ENCODE measurements around the gene RIN1. TPM values are rescaled to one million over a fixed set of nuclear protein-coding genes. Genes with fewer than 3 reads are reported as not detected.
"Not testable (repeated sequence)": the region's sequence is repeated elsewhere in the genome, so short reads cannot be mapped to it uniquely, and the experiment has no call there.

Gene RIN1
- total and polyA plus RNA-seq, 11 donors = 0.99 to 5.2 (median 1.5) TPM

DNA sequence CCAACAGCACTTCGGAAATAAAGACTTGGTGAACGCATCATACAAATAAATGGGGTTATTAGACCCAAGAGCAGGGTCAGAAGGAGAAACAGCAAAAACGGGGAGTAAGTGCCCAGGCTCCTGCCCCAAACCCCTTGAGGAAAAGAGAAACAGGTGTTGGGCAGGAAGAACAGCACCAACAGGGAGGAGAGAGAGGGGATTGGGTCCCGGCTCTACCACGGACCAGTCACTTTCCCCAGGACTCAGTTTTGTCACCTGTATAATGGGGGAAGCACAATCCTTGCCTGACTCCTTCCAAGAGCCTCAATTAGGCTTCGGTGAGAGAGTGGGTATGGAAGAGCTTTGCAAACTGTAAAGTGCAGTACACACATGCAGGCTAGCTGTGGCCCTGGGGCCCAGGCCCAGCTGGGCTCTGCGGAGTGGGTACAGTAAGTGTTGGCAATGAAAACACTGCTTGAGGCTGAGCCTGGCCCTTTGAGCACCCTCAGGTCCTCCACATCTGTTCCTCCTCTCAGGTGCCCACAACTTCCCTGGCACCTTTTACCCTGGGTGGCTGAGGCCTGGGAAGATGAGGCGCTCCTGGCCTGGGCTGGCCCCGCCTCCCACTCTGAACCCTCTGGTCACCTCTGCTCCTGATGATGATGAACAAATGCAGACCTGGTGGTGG is 26.4 kb upstream of the RIN1 start:
- Histone ChIP-seq H3K4me1 (peaks cover 0 to 13% (median 0%) of the 10 kb centered on the region in 12 donors), H3K27ac (peak overlapping the region in 1 of 12 donors; percentile 26), H3K4me3 (no peak overlapping the region), H3K36me3 (peaks cover 0 to 4% (median 0%) of the 10 kb centered on the region in 9 donors), H3K27me3 (no peaks in the 10 kb centered on the region), H3K9me3 (no peaks in the 10 kb centered on the region)
- ATAC-seq (no peak), DNase-seq (peak in 1 of 5 donors; percentile 33)
- TF ChIP-seq POLR2A (IDR thresholded peaks at IDR 0.05) = no peak
- TF ChIP-seq, protein P1, sequence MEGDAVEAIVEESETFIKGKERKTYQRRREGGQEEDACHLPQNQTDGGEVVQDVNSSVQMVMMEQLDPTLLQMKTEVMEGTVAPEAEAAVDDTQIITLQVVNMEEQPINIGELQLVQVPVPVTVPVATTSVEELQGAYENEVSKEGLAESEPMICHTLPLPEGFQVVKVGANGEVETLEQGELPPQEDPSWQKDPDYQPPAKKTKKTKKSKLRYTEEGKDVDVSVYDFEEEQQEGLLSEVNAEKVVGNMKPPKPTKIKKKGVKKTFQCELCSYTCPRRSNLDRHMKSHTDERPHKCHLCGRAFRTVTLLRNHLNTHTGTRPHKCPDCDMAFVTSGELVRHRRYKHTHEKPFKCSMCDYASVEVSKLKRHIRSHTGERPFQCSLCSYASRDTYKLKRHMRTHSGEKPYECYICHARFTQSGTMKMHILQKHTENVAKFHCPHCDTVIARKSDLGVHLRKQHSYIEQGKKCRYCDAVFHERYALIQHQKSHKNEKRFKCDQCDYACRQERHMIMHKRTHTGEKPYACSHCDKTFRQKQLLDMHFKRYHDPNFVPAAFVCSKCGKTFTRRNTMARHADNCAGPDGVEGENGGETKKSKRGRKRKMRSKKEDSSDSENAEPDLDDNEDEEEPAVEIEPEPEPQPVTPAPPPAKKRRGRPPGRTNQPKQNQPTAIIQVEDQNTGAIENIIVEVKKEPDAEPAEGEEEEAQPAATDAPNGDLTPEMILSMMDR (IDR thresholded peaks at IDR 0.05) = no peak
- intact Hi-C loops (cut with DNase I) = no loop called here
- WGBS, 4 donors = 79 to 89% (median 85%) methylated on average over 8 to 9 of the region's 9 CpGs

DNA sequence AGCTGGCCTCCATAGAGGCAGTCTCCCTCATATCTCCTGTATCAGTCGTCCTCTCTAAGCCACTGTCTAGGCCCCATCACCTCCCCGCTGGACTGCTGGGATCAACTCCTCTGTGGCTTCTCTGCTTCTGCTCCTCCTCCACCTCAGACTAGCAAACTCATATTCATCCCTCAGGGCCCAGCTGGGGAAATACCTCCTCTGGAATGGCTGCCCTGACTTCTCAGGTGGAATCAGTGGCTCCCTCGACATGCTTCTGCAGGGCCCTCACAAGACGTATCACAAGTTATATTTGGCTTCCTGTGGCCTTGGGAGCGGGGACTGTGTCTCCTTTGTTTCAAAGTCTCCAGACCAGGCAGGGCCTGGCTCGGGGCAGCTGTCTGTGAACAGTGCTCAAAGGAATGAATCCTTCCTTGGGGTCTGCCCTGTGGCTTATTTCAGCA is 25.3 kb upstream of the RIN1 start:
- H3K36me3 ChIP-seq = no peaks in the 10 kb centered on the region
- ATAC-seq = no peak
- peak in 1 of 5 donors; percentile 37 for DNase-seq
- peaks cover 0 to 13% (median 0%) of the 10 kb centered on the region in 12 donors for H3K4me1 ChIP-seq
- WGBS, 4 donors = 70 to 82% (median 77%) methylated on average over 6 of the region's 6 CpGs
- intact Hi-C loops (cut with DNase I) = no loop called here
- no peaks in the 10 kb centered on the region for H3K27me3 ChIP-seq
- H3K4me3 ChIP-seq = no peak overlapping the region
- H3K27ac ChIP-seq = no peak overlapping the region
- H3K9me3 ChIP-seq = no peaks in the 10 kb centered on the region
- no peak for TF ChIP-seq POLR2A (IDR thresholded peaks at IDR 0.05)
- TF ChIP-seq, protein P1 (IDR thresholded peaks at IDR 0.05) = no peak

DNA sequence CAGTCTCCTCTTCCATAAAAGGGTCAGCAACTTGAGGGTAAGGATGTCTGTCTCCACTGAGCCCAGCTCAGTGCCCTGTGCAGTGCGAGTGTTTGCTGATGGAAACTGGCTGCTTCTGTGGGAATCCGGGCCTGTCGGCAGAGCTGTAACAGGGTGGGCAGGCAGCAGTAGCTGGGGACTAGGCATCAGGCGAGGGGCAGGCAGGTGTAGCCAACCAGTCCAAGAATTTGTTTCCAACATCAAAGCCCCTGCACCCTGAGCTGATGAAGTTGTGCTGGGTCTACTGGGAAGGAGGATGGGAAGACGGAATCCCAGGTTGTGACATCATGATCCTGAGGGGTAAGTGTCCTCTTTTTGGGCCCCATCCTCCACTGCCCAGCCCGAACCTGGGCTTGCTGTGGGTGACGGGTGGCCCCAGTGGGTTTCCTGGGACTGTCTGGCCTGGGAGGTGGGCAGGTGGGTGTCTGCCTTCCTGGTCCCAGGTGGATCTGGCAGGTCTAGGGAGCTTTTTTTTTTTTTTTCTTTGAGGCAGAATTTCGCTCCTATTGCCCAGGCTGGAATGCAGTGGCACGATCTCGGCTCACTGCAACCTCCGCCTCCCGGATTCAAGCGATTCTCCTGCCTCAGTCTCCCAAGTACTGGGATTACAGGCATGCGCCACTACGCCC is 24.3 kb upstream of the RIN1 start:
- 90 to 95% (median 93%) methylated on average over 15 of the region's 15 CpGs for WGBS, 4 donors

DNA sequence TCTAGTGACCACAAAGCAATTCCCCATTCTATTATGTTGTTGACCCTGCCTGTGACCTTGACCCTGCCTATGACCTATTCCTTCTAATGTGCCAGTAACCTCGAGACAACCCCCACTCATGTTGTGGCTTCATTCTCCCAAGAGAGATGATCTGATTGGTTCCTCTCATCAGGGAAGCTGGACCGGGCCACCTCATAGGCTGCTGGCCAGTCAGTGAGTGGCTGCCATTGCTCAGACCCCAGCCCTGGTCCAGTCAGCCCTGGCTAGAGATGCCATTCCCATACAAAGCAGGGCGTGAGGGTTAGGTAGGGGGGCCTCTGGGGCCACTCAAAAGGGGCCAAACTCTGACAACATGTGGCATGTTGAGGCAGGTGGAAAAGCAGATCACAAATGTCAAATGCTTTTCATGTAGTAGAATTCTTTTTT is 23.4 kb upstream of the RIN1 start:
- TF ChIP-seq, protein P1 (IDR thresholded peaks at IDR 0.05) = no peak
- TF ChIP-seq POLR2A (IDR thresholded peaks at IDR 0.05) = no peak
- DNase-seq (no peak), ATAC-seq (peak in 2 of 4 donors; percentile 7 to 19)
- intact Hi-C loops (cut with DNase I) = no loop called here
- WGBS, 4 donors = 60 to 70% (median 67%) methylated on average over 3 of the region's 3 CpGs
- H3K4me3 ChIP-seq = no peak overlapping the region
- H3K9me3 ChIP-seq = no peaks in the 10 kb centered on the region
- H3K4me1 ChIP-seq = peaks cover 0 to 13% (median 0%) of the 10 kb centered on the region in 12 donors
- no peaks in the 10 kb centered on the region for H3K27me3 ChIP-seq
- peaks cover 0 to under 1% (median 0%) of the 10 kb centered on the region in 9 donors for H3K36me3 ChIP-seq
- no peak overlapping the region for H3K27ac ChIP-seq

More for the DNA sequence above, 24.3 kb upstream of the RIN1 start:
- peak in 1 of 4 donors; percentile 2 for ATAC-seq
- TF ChIP-seq, protein P1 (IDR thresholded peaks at IDR 0.05) = no peak
- no peak for TF ChIP-seq POLR2A (IDR thresholded peaks at IDR 0.05)
- Histone ChIP-seq H3K27me3 (no peaks in the 10 kb centered on the region), H3K36me3 (no peaks in the 10 kb centered on the region), H3K4me1 (peaks cover 0 to 13% (median 0%) of the 10 kb centered on the region in 12 donors), H3K9me3 (no peaks in the 10 kb centered on the region), H3K27ac (no peak overlapping the region), H3K4me3 (no peak overlapping the region)
- peak in 1 of 5 donors; percentile 33 for DNase-seq
- intact Hi-C loops (cut with DNase I) = no loop called here

DNA sequence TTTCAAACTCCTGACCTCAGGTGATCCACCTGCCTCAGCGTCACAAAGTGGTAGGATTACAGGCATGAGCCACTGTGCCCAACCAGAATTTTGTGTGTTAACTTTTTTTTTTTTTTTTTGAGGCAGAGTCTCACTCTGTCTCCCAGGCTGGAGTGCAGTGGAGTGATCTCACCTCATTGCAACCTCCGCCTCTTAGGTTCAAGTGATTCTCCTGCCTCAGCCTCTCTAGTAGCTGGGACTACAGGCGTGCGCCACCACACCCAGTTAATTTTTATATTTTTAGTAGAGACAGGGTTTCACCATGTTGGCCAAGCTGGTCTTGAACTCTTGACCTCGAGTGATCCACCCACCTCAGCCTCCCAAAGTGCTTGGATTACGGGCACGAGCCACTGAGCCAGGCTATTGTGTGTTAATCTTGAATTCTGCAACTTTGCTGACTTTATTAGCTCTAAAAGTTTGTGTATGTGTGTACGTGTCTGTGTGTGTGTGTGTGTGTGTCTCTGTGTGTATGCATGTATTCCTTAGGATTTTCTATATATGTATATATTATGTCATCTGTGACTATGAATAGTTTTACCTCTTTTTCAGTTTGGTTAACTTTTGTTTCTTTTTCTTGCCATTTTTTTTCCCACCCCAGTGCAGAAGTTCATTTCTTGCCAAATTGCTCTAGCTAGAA is 14.5 kb upstream of the RIN1 start:
- DNase-seq; H3K4me3 ChIP-seq; H3K27ac ChIP-seq; H3K27me3 ChIP-seq; H3K9me3 ChIP-seq; ATAC-seq; intact Hi-C loops (cut with DNase I): not testable (repeated sequence)
- WGBS, 4 donors = 84 to 96% (median 90%) methylated on average over 8 of the region's 8 CpGs
- Histone ChIP-seq H3K4me1 (peaks cover 0 to 22% (median 15%) of the 10 kb centered on the region in 12 donors), H3K36me3 (peaks cover 0 to 12% (median 0%) of the 10 kb centered on the region in 9 donors)

All from heart left ventricle (tissue), 16 donors.